Fibroblast of villous mesenchyme (primary cell): ENCODE data around the gene COQ8B. TPM values are rescaled to one million over a fixed set of nuclear protein-coding genes. Genes with fewer than 3 reads are reported as not detected.
A peak's percentile ranks its signal among the peaks of the same experiment; 100 is the strongest.

ENCODE experiments used
- DNase-seq: peaks from one replicate; pipeline ENCODE4 v3.0.0-alpha.2; 2010; ENCODE audit warnings: low read depth
- H3K4me3 ChIP-seq: 2 replicates; pipeline ENCODE4 v1.5.1; 2011; ENCODE audit warnings: low read depth, mild to moderate bottlenecking, low read length
- CTCF ChIP-seq: IDR thresholded peaks from 2 replicates; pipeline ENCODE4 v1.5.1; 2012; ENCODE audit warnings: low read depth, mild to moderate bottlenecking, low read length; ENCODE audit not compliant: insufficient read depth
- total RNA-seq: library from RNA; depleted of rRNA; stranded (reverse); fragments of >200 nt; gene quantifications from 2 replicates; pipeline ENCODE4 v1.2.3, GENCODE V29; 2012

Gene COQ8B
- total RNA-seq, 1 donor, result 32.0 TPM

GRCh38 chr19:40750058-40750873 lies 33.6 kb upstream of the COQ8B start, which contains the start of gene ACTMAP:
TSS of gene ACTMAP (minus strand) at chr19:40750477. CDS start at chr19:40749803, 674 bp downstream.
- DNase-seq, result peak; percentile 100
- TF ChIP-seq CTCF, result no peak
- peak within 1 kb of the TSS; percentile 91 for H3K4me3 ChIP-seq

GRCh38 chr19:40747536-40747935 lies 30.9 kb upstream of the COQ8B start:
- no peak overlapping the region for H3K4me3 ChIP-seq
- no peak for DNase-seq
- TF ChIP-seq CTCF, result no peak

- H3K4me3 ChIP-seq, result no peak overlapping the region
- TF ChIP-seq CTCF, result no peak
- DNase-seq, result peak; percentile 73
These were observed 28.7 kb upstream of the COQ8B start for GRCh38 chr19:40745402-40745780.

- peak; percentile 31 for DNase-seq
- no peak for TF ChIP-seq CTCF
- H3K4me3 ChIP-seq, result no peak overlapping the region
These were observed 28.1 kb upstream of the COQ8B start for GRCh38 chr19:40744554-40745401.

- no peak overlapping the region for H3K4me3 ChIP-seq
- DNase-seq, result no peak
- TF ChIP-seq CTCF, result no peak
These were observed 27.2 kb upstream of the COQ8B start for GRCh38 chr19:40743926-40744325.

- H3K4me3 ChIP-seq, result no peak overlapping the region
- TF ChIP-seq CTCF, result no peak
- DNase-seq, result no peak
These were observed 26.2 kb upstream of the COQ8B start for GRCh38 chr19:40742886-40743285.
